GM18507 (cell line): ENCODE measurements around the gene USP40.
A peak's percentile ranks its signal among the peaks of the same experiment; 100 is the strongest.

Source experiments
- DNase-seq: peaks from one replicate; pipeline ENCODE4 v3.0.0; 2011; ENCODE audit warnings: low read depth; ENCODE audit not compliant: insufficient read length; ENCODE audit errors: extremely low spot score
- FAIRE-seq: peaks from 2 replicates; lab custom pipeline; 2011; peaks lifted over from hg19 to GRCh38; lab: Jason Lieb, UNC

The USP40 gene

GRCh38 chr2:233450864-233451575 is 115.6 kb downstream of the USP40 start:
- no peak for DNase-seq
- no peak for FAIRE-seq

GRCh38 chr2:233449921-233450863 is 116.4 kb downstream of the USP40 start:
- DNase-seq = no peak
- FAIRE-seq = no peak

DNA sequence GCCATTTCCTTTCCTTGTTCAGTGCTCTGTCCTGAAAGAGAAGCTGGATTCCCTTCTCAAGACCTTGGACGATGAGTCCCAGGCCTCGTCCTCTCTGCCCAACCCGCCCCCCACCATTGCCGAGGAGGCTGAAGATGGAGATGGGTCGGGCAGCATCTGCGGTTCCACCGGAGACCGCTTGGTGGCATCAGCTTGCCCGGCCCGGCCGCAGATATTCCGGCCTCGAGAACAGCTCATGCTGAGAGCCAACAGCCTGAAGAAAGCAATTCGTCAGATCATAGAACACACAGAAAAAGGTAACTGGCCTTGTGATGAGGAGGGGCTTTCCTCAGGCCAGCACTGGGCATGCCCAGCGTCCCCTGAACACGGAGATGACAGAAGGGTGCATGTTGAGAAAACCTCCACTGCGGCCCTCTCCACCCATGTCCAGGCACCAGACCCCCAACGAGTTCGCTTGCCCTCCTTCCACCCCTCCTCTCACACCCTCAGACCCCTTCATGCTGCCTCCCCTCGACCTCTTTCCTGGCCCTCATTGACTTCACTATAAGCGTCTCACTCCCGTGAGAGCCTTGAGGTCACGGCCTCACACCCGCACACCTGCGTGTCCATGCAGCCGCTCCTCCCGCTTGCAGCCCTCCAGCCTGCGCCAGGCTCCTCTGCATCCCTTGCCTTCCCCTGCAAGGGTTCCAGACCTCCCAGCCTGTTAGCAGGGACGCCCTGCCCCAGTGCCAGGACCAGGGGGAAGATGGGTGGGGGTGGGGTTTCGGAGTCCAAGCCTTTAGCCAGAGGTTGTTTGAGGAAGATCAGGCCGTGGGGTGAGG is 117.3 kb downstream of the USP40 start:
- FAIRE-seq = no peak
- DNase-seq = no peak

DNA sequence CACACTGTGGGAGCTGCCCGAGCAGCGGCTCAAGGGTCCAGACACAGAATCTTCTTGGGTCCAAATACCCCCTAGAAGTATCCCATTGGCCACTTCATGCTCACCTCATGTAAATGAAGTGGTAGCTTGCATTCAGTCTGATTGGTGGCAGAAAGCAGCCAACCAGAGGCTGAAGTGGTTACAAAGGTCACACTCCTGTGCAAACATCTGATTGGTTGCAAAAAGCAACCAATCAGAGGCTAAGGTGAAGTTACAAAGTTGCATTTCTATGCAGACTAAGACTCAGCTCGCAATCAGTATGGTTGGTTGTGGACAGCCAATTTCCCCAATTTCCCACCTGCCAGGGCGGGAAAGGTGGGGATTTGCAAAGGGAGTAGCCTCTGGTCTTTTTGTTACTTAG is 118.0 kb downstream of the USP40 start:
- DNase-seq = no peak
- no peak for FAIRE-seq

DNA sequence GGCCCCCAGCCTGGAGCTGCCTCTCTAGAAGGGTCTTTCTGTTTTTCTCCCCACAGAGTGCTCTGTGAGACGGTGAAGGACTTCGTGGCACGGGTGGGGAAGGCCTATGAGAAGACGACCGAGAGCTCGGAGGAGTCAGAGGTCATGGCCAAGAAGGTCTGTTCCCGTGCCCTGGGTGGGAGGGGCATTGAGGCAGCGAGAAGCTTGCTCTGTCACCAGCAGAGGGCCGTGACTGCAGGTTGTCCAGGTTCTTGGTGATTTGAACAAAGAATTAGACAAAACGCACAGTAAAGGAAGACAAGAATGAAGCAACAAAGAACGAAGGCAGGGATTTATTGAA is 118.4 kb downstream of the USP40 start:
- FAIRE-seq = no peak
- no peak for DNase-seq

- DNase-seq = no peak
- FAIRE-seq = no peak
Observed at GRCh38 chr2:233447506-233448219, 118.9 kb downstream of the USP40 start.

DNA sequence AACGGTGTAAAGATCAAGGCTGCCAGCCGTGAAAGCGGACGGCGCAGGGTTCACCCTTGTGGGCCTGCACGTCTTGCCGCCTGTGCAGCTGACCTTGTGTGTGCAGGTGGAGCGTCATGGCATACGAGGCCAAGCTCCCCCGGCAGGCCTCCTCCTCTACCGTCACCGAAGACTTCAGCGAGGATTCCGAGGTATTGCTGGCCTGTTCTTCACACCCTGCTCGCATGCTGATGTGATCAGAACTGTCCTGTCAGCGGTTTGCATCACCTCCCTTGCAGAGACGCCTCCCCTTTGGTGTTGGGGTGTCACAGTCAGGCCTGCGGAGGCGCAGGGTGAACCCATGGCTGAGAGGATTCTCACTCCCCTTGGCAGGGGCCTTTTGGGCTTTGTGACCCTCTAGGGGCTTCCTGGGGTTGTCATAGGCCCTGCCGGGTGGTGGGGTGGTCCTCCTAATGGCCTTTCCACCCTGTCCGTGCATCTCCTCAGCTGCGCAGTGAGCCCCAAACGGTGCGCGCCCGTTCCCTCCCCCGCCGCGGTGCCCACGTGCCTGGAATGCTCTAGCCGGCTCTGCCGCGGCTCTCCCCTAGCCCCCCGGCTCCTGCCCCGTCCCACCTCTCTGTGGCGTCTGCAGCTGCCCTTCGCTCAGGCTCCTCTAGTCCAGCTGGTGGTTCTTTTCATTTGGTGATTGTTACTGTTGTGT is 119.8 kb downstream of the USP40 start:
- DNase-seq = no peak
- no peak for FAIRE-seq

DNA sequence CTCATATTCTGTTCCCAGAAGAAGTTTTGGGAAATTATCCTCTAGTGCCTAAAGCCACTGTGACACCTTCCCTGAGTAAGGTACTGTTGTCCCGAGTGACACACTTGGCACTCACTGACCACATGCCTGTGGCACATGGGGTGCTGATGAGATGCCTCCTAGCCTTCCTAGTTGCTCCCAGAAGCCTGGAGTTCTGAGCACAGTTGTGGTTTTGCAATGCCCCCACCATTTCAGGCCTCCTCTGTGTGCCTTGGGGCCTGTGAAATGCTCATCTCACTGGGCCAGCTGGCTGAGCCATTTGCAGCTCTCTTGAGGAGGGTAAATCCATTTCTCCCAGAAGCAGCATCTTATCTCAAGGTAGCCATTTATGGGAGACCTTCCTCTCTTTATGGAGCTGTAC is 120.5 kb downstream of the USP40 start:
- FAIRE-seq = no peak
- DNase-seq = no peak

GRCh38 chr2:233445152-233445830 is 121.3 kb downstream of the USP40 start:
- FAIRE-seq (no peak), DNase-seq (no peak)

DNA sequence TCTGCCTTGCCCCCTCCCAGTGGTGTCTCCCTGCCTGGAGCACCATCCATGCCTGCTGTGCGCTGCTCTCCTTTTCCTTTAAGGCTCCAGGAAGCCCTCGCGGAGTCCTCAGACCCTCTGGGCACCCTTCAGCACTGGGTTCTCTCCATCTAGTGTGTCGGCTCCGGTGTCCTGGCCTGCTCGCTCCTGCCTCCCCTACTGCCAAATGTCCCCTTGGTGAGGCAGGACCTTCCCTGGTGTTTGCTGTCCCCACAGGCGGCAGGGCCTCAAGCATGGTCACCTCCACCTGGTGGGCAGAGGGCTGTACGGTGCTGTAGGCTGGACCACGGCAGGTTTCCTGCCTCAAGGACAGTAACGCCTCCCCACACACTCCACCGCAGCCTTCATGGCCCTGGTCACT is 122.1 kb downstream of the USP40 start:
- FAIRE-seq = no peak

DNA sequence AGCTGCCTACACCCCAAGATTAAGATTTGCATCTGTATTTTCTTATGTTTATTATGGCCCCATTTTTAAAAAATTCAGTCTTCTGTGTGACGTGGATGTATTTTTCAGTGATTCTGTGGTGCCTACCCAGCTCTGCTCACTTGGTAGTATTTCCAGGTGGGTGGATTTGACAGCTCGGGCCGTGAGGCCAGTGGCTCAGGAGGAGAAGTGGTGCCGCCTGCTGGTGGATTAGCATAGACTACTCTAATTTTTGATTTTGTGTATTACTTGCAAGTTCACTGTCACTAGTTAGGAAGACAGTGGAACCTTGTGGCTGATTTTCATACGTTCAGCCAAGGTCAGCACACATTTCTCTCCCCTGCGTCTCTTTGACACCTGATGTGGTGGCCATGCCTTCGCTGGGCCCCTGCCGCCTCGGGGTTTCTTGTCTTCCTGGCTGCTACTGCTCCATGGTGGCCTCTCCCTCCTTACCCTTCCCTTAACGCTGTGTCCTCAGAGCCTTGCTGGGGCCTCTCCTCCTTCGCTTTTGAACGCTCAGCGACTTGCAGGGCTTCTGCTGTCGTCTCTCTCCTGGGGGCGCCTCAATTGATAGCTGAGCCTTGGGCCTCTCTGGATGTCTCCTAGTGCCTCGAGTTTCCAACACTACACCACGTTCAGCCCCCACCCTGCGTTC is 122.9 kb downstream of the USP40 start:
- peak; percentile 80 for DNase-seq
- FAIRE-seq = peak; percentile 96

More for the DNA sequence above, 122.1 kb downstream of the USP40 start:
- DNase-seq = no peak

- no peak for FAIRE-seq
- no peak for DNase-seq
Observed at GRCh38 chr2:233442028-233442310, 124.6 kb downstream of the USP40 start.

DNA sequence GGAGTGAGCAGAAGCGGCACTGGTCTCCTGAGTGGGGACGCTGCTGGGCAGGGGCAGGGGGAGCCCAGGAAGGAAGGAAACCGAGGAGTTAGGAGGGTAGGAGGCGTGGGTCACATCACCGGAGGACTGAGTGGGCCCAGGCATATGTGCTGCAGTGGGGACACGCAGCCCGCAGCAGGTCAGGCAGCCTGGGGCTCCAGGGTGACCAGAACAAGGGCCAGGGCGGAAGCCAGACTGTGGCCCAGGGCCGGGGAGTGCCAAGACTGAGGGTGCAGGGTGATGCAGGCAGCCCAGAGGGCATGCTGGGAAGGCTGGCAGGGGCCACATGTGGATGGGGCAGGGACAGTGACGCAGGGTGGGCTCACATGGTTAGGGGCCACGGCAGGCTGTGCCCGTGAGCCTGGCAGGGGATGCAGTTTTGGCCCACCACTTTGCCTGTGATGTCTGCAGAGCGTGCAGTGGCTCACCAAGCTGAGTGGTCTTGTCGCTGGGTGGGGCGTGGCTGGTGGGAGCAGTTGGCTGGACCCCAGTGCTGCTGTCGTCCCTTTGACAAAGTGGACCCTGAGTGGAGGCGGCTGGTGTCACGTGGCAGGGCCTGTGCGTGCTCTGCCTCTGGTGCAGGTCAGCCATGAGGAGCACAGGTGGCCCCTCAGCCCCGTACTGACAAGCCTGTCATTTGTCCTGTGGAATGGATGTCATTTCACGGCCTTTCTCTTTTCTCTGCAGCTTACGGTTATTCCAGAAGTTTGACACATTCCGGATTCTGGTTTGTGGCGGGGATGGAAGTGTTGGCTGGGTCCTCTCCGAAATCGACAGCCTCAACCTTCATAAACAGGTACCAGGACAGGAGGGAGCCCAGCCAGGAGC is 125.2 kb downstream of the USP40 start:
- DNase-seq = no peak
- FAIRE-seq = no peak

- no peak for DNase-seq
- FAIRE-seq = no peak
Observed at GRCh38 chr2:233440714-233441113, 125.9 kb downstream of the USP40 start.

GRCh38 chr2:233440314-233440713 is 126.3 kb downstream of the USP40 start:
- DNase-seq = no peak
- FAIRE-seq = no peak

- no peak for FAIRE-seq
- DNase-seq = no peak
Observed at GRCh38 chr2:233439191-233439590, 127.4 kb downstream of the USP40 start.

GRCh38 chr2:233438573-233439147 is 127.9 kb downstream of the USP40 start:
- DNase-seq (no peak), FAIRE-seq (no peak)
